CD4-positive, alpha-beta T cell treated with Interleukin-4 for 4 hours (primary cell): Measurements from ENCODE around the gene TMEM94.

ENCODE experiments used
- DNase-seq: peaks from one replicate; pipeline ENCODE4 v3.0.0-alpha.2; 2020

The TMEM94 gene

GRCh38 chr17:75478508-75478907 is 22.1 kb downstream of the TMEM94 start:
- no peak for DNase-seq

GRCh38 chr17:75480281-75480680 is 23.8 kb downstream of the TMEM94 start:
- DNase-seq = no peak

- DNase-seq = no peak
These were observed 25.0 kb downstream of the TMEM94 start for GRCh38 chr17:75481194-75482068.

GRCh38 chr17:75482098-75482942 is 25.9 kb downstream of the TMEM94 start:
- no peak for DNase-seq

- DNase-seq = no peak
These were observed 29.3 kb downstream of the TMEM94 start for GRCh38 chr17:75485688-75486087.

GRCh38 chr17:75486151-75486550 is 29.7 kb downstream of the TMEM94 start:
- no peak for DNase-seq

GRCh38 chr17:75486951-75487350 is 30.5 kb downstream of the TMEM94 start:
- DNase-seq = no peak

GRCh38 chr17:75487351-75488070 is 31.1 kb downstream of the TMEM94 start:
- DNase-seq = peak; percentile 46

- DNase-seq = no peak
These were observed 32.5 kb downstream of the TMEM94 start for GRCh38 chr17:75488693-75489510.

GRCh38 chr17:75489511-75489955 is 33.1 kb downstream of the TMEM94 start:
- no peak for DNase-seq

- DNase-seq = no peak
These were observed 33.8 kb downstream of the TMEM94 start for GRCh38 chr17:75490173-75490743.

GRCh38 chr17:75490953-75491649 is 34.7 kb downstream of the TMEM94 start:
- no peak for DNase-seq

- no peak for DNase-seq
These were observed 35.2 kb downstream of the TMEM94 start for GRCh38 chr17:75491680-75492079.

- no peak for DNase-seq
These were observed 36.2 kb downstream of the TMEM94 start for GRCh38 chr17:75492555-75493168.

GRCh38 chr17:75493476-75494129 is 37.2 kb downstream of the TMEM94 start:
- no peak for DNase-seq

GRCh38 chr17:75494326-75494877 is 38.0 kb downstream of the TMEM94 start:
- no peak for DNase-seq

- DNase-seq = no peak
These were observed 39.6 kb downstream of the TMEM94 start for GRCh38 chr17:75496005-75496404.

GRCh38 chr17:75498039-75498725 is 41.7 kb downstream of the TMEM94 start:
- no peak for DNase-seq

GRCh38 chr17:75498726-75499213 is 42.3 kb downstream of the TMEM94 start:
- DNase-seq = no peak
